ENCODE results near the gene EMD.

The EMD gene

DNA sequence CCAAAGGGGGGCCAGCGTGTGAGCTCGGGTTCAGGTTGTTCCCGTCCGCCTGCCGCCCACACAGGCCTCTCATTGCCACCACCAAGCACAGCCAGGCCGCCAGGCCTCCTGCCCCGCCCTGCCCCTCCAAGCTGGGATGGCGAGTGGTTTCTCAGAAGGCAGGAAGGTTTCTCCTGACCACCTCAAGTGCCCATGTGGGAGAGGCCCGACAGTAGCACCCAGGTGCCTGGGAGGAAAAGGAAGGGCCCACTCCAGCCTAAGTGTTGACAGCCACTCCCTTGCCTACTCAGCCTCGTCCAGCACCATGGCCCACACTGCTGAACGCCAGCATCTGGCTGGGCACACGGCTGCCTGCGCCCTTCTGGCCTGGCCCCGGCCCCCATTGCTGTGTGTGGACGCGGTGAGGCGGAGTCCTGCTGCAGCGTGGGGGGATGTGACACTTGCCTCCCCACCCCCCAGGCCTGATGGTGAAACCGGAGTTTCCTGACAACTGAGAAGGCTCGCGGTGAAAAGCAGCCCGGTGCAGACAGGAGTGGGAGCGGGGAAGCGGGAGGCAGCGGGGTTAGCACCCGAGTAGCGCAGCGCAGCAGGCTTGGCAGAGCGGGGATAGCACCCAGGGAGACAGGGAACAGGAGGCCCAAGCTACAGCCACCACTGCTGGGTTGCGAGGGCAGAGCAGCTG is 23.9 kb upstream of the EMD start:
- DNase-seq (ENCODE audit: low read depth in 2 of 2): no peak

DNA sequence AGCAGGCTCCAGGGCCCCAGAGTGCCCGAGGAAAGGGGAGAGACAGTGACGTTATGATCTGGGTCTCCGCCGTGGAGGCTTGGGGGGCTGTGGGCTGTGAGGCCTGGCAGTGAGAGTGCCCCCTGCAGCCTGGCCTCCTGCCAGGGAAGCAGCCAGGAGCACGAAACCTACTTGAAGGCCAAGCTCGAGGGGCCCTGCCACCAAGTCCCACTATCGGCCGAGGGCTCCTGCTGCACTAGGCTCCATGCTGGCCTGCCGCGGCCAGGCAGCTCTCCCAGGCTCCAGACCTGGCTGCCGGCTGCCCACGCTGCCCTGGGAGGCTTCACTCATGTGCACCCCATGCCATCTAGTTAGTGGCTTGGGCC is 23.3 kb upstream of the EMD start:
- DNase-seq (ENCODE audit: low read depth in 2 of 2): no peak

DNA sequence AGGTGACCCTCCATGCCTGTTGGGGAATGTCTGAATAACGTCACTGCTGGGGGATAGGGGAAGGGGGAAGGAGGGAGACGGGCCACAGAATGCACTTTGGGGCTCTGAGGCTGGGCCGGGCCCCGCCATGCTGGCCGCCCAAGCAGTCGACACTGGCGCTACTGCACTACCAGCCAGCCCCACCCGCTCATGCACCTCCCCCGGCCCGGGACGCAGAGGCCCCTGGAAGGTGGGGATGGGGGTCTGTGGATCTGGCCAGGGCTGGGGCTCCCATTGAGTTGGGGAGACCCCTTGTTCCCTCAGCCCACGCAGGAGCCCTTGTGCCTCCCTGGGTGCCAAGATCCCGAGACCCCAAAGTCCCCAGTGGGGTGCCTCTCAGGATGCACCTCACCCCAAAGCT is 22.5 kb upstream of the EMD start:
- no peak for DNase-seq (ENCODE audit: low read depth in 2 of 2)

DNA sequence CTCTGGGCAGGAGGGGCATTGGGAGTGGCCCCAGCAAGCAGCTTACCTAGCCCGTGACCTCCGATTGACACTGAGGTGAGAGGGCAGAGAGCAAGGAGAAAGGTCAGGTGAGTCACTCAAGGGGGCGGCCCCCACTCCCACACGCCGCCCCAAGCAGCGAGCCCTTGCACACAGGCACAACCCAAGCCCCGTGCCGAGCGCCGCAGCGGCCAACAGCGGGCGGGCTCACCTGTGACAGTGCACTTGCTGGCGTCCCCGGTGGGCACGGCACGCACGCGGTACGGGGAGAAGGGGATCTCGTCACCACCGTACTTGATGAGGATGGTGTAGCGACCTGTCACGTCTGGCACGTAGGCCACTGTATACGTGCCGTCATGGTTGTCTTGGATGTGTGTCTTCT is 21.9 kb upstream of the EMD start:
- DNase-seq (ENCODE audit: low read depth in 2 of 2): no peak

DNA sequence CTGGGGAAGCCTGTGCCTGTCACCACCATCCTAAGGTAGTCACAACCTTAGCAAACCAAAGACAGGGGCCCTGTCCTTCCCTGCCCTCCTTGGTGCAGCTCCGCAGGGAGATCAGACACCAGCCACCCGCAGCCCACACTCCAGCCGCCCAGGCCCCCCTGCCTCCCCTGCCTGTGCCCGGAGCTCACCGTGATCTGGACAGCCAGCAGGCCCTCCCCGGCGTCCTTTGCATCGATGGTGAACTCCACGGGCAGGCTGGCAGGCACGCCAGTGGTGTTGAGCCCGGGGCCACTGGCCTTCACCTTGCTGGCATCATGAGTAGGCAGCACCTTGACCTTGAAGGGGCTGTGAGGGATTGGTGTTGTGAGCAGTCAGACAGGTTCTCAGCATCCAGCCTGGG is 21.1 kb upstream of the EMD start:
- no peak for DNase-seq (ENCODE audit: low read depth in 2 of 2)

DNA sequence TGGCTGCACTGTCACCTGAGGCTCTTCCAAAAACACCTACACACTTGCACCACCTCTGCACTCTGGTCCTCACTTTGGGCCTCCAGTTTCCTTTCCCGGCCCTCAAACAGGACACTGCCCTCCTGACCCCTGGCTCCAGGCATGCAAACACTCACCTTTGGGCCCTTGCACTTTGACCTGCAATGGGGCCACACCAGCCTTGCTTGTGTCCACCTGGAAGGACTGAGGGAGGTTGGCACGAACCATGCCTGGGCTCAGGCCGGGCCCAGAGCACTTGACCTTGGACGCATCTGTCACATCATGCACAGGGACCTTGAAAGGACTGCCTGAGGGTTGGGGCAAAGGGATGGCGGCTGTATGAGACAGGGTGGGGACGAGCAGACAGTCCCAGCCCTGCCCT is 20.3 kb upstream of the EMD start:
- no peak for DNase-seq (ENCODE audit: low read depth in 2 of 2)

DNA sequence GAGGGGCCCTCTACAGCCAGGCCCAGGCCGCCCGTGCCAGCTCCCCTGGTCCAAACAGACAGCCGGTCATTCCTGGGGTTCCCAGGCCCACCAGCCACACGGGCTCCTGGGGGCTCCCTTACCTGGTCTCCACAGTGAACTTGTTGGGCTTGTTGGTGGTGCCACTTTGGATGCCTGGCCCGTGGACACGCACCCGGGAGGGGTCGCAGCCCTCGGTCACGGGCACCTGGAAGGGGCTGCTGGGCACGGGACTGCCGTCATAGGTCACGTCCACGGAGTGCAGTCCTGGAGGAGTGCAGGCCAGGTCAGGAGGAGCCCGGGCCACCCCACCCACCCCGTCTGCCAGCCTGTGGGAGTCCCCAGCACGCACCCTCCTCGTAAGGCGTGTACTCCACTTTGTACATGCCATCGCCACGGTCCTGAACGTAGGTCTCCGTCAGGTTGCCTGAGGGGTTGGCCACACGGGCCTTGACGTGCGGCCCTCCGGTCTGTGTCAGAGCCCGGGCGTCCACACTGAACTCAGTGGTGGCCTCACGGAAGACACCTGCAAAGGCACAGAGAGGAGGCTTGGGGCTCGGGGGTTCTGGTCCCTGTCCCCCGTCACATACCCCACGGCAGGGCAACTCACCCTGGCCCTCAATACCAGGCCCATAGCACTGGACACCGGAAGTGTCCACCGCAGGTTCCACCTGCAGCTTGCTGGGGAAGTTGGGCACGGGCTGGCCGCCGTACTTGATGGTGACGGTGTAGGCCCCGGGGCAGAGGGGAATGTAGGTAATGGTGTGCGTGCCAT is 19.5 kb upstream of the EMD start:
- no peak for DNase-seq (ENCODE audit: low read depth in 2 of 2)

DNA sequence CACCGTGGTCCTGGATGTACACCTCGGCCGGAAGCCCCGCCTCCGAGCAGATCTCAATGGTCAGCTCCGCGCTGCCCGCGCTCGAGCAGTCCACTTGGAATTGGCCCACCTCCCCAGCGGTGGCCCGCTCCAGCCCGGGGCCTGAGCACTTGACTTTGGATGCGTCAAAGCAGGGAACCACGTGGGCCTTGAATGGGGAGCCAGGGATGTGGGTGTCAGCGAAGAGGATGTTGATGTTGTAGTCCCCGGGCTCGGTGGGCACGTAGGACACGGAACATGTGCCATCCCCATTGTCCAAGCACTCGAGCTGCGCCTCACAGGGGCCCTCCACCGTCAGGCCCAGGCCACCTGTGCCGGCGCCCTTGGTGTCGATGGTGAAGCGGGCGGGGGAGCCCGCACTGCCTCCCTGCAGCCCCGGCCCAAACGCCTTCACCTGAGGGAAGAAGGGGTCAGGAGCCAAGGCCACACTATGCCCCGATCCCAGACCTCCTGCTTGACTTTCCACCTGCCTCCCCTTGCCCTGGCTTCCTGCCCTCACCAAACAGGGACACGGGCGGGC is 18.9 kb upstream of the EMD start:
- no peak for DNase-seq (ENCODE audit: low read depth in 2 of 2)

DNA sequence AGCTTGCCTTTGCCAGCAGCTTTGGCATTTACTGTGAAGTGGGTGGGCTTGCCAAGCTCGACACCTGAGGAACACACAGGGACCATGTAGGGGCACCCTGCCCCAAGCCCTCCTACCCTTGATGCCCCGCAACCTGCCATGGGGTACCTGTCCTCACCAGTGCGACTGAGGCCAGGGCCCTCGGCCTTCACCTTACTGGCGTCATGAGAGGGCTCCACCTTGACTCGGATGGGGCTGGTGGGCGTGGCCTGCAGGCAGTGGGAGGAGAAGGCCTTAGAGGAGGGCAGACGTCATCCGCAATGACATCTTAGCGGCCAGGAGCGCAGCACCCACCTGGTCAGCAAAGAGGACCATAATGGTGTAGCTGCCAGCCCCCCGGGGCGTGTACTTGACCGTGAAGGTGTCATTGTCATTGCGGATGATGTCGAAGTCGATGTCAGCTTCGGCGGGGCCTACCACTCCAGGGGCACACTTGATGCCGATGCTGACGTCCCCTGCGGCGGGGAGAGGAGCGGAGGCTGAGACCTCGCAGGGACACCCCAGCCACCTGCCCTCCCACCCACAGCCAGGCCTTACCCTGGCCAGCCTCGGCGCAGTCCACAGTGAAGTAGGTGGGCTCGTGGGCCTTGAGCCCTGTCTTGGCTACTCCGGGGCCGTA is 16.9 kb upstream of the EMD start:
- DNase-seq (ENCODE audit: low read depth in 2 of 2): no peak

DNA sequence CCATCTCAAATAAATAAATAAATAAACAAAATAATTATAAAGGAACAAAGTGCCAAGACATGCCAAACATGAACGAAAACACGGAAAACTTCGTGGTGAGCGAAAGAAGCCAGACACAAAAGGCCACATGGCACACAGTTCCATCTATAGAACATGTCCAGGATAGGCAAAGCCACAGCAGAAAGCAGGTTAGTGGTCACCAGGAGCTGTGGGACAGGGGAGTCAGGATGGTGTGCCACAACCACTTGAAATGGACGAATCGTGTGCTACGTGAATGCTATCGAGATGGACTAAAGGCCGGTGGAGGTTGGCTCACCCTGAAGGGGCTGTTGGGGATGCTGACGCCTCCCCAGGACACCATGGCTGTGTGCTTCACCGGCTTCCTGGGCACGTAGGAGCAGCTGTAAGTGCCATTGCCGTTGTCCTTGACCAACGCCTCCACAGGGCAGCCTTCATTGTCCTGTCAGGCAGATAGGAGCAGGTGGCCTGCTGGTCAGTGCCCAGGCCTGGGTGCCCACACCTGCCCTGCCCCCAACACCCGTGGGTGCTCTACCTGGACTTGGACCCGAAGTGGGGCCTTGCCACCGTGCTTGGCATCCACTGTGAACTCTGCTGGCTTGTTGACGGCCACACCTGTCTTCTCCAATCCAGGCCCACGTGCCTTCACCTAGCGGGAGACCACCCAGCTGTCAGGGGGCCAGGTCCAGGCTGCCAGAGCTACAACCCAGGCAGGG is 15.2 kb upstream of the EMD start:
- DNase-seq (ENCODE audit: low read depth in 2 of 2): no peak

DNA sequence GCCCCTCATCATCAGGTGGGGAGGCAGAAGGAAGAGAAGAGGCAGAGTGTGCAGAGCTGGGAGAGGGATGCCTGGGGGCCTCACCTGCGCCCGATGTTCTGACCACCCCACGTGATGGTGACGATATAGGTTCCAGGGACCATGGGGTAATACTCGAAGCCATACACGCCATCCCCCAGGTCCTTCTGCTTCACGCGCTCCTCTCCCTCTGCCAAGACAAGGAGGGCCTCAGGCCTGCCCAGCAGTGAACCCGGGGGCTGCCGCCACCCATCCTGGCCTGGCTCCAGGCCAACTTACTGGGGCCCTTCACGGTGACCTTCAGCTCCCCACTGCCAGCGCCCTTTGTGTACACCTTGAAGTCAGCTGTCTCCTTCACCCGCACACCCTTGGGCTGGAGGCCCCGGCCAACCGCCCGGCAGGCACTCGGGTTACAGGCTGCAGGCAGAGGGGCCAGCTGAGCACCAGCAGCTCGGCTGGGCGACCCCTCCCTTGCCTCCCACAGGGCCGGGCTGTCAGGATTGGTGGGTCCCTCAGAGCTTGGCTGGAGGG is 14.0 kb upstream of the EMD start:
- DNase-seq (ENCODE audit: low read depth in 2 of 2): no peak

DNA sequence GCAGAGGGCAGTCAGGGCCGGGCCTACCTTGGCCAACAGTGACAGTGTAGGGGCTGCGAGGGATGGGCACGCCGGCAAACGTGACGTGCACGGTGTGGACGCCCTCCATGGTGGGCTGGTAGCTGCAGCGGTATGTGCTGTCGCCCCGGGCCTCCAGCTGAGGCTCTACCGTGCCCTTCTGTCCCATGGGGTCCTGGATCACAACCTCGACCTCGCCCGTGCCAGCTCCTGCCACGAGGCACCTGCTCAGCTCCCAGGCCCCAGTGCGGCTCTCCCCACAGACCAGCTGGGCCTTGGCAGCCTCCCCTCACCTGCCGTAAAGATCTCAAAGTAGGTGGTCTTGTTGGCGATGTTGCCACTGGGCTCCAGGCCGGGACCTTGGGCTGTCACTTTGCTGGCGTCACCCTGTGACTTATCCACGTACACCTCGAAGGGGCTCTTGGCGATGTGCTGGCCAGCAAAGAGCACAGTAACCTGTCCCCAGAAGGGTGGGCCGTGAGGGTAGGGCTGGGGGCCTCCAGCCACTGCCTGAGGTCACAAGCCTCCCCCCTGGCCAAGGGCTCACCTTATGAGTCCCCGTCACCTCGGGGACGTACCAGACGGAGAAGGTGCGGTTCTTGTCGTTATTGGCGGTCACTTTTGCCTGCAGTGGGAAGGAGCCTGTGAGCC is 13.0 kb upstream of the EMD start:
- DNase-seq (ENCODE audit: low read depth in 2 of 2): no peak

DNA sequence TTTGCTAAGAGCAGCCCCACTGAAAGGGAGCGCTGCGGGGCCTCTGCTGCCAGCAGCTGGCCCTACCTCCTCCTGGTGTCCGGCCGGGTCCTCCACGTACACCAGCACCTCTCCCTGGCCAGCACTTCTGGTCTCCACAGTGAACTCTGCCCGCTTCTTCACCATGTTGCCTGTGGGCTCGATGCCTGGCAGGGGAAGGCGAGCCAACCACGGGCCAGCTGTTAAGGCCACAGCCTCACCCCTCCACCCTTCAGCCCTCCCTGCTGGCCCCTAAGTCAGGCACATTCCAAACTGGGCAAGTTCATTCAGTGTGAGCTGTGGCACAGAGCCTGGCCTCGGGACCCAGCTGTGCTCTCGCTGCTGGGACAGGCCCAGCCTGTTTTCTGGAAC is 12.4 kb upstream of the EMD start:
- DNase-seq (ENCODE audit: low read depth in 2 of 2): no peak

DNA sequence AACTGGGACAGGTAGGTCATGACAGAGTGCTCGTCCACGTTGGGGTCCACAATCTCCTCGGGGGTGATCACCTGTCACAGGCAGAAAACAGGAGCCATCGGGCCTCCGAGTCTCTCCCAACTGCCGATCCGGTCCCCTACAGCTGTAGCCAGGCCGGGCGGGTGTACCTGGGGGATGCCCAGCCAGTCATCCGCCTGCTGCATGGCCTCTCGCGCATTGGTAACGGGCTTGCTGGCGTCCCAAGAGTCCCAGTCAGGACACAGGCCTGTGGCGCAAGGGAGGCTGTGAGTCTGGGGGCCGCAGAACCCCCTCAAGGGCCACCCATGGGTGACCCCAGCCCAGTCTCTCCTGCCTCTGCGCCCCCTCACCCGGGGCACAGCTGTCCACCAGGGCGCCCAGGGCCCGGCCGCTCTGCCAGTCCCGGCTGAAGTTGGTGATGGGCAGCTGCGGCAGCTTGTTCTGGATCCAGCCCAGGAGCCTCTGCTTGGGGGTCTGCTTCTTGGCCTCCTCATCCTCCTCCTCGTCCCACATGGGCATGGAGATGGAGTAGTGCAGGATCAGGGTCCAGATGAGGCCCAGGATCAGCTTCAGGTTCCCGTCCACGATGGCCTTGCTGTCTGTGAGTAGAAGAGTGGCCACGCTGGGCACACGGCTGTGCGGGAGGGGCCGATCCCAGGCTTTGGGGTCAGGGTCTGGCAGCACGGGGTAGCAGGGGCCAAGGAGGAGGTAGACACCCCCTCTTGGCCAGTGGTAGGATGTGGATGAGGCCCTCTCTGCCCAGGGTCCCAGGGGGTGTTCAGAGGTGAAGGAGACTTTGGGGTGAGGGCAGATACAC is 11.4 kb upstream of the EMD start:
- no peak for DNase-seq (ENCODE audit: low read depth in 2 of 2)

DNA sequence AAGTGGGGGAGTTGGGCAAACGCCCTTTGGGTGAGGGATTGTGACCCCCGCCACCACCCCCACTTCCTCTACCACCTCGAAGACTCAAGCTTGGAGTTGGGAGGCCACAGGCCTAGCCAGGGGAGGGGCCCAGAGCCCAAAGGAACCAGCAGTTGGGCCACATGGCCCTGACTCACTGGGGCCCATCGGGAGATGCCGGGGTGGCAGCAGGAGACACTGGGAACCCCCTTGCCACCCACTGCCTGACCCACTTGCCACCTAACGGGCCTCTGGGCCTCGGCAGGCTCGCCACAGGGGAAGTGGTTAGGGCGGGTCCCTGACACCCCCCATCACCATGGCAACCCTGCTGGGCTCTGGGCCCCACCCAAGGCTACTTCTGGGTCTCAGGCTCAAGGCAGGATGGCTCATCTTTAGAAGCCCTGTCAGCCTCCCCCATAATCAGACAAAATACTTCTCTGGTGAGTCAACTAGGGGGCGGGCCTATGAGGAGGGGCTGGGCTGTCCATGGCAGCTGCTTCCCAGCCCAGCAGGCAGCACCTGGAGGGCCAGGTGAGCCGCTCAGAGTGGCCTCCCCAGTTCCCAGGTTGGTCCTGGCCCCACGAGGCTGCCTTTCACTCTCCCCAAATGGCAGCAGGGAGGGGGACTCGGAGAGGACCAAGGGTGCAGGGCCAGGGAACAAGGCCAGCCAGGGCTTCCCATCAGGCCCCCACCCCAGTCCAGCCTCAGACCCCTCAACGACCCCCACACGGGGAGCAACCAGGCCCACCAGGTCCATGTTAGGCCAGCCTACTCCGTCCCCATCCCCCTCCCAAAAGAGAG is 10.3 kb upstream of the EMD start:
- peak; percentile 90 to 93 for DNase-seq (ENCODE audit: low read depth in 2 of 2)

DNA sequence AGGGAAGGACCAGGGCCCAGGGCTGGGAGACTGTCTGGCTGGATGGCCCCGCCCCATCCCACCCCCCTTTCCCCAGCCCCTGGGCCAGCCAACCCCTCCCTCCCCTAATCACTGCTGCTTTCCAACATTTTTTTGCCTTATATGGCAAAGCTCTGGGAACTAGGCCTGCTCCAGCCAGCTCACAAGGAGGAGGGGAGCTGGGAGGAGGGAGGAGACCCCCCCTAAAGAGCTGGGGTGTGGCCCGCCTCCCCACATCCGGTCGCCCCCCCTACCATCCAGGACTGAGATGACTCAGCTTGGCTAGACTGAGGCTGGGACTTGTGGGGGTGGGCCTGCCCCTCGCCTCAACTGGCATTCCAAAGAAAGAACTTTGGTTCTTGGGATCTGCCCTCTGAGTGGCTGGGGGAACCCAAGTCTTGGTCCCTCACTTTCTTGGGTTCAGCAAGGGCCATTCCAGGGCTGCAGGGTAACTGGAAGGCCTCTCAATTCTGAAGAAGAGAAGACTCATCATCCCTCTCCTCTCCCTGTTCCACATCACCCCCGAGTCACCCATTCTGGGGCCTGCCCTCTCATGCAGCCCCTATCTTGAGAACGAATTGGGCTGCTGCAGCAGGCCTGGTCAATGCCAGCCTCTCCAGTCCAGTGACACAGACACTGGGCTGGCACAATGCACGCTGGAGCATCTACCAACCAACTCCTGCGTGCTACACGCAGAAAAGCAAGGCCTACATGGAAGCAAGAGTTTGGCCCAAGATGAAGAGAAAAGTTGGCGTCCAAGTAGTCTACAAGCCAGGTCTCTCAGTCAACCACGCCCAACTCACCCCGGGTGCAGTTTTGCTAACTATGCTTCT is 9.4 kb upstream of the EMD start:
- peak in 1 of 2 donors; percentile 55 for DNase-seq (ENCODE audit: low read depth in 2 of 2)

DNA sequence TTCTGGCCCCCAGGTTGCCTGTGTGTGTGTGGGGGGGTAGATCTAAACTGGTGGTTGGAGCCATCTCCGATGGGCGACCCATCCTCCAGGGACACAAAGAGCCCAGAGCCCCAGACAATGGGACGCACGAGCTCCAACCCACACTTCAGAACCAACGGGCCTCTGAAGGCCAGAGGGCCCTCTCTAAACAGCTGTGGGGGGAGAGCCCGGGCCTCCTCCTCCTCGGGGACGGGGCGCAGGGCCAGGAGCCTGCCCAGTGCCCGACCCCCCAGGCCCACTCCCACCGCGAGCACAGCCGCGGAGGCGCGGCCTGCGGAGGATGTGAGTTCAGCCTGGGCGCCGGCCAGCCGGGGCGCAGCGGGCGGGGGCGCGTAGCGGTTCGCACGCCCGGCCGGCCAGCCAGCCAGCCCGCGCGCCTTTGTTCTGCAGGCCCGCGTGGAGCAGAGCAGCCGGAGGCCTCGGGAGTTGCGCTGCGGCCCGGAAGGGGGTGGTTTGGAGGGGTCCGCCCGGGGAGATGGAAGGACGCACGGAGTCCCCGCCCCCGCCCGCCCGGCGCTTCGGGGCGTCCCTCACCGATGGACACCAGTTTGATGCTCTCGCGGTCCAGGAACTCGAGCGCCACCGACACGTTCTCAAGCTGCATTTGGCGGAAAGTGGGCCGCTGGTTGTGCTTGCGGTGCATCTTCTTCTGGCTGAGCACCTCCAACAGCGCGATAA is 8.6 kb upstream of the EMD start:
- DNase-seq (ENCODE audit: low read depth in 2 of 2): no peak
